HG03460 (cell line): ENCODE measurements around the gene SLC1A5.
"Not testable (repeated sequence)": the region's sequence is repeated elsewhere in the genome, so short reads cannot be mapped to it uniquely, and the experiment has no call there.

Source experiments
- ATAC-seq: cut with Tn5 transposase; IDR thresholded peaks from one replicate; pipeline ENCODE4 v1.9.1; 2021; ENCODE audit not compliant: unreplicated experiment

The SLC1A5 gene

DNA sequence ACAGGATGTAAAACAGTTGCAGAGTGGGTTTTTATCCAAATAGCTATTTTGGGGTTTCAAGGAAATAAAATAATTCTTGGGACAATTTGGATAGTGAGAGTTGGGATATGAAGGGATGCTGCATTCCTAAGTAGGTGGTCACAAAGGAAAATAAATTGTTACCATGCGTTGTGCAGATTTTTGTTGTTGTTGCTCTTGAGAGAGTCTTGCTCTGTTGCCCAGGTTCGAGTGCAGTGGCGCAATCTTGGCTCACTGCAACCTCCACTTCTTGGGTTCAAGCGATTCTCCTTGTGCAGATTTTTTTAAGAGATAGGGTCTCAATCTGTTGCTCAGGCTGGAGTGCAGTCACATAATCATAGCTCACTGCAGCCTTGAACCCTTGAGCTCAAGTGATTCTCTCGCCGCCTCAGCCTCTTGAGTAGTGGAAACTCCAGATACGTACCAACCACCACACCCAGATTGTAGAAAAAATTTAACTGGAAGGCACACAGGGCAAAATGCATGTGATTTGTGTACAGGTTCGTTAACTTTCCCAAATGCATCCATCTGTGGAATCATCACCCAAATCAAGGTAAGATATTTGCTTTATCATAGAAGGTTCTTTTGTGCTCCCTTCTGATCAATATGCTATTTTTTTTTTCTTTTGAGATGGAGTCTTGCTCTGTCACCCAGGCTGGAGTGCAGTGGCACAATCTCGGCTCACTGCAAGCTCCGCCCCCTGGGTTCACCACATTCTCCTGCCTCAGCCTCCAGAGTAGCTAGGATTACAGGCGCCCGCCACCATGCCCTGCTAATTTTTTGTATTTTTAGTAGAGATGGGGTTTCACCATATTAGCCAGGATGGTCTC is 16.0 kb downstream of the SLC1A5 start:
- ATAC-seq: no peak

DNA sequence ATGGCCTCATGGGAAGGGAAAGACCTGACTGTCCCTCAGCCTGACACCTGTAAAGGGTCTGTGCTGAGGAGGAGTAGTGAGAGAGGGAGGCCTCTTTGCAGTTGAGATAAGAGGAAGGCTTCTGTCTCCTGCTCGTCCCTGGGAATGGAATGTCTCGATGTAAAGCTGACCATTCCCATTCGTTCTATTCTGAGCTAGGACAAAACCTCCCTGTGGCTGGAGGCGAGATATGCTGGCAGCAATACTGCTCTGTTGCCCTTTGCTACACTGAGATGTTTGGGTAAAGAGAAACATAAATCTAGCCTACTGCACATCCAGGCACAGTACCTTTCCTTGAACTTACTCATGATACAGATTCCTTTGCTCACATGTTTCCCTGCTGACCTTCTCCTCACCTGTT is 19.6 kb downstream of the SLC1A5 start:
- not testable (repeated sequence) for ATAC-seq

DNA sequence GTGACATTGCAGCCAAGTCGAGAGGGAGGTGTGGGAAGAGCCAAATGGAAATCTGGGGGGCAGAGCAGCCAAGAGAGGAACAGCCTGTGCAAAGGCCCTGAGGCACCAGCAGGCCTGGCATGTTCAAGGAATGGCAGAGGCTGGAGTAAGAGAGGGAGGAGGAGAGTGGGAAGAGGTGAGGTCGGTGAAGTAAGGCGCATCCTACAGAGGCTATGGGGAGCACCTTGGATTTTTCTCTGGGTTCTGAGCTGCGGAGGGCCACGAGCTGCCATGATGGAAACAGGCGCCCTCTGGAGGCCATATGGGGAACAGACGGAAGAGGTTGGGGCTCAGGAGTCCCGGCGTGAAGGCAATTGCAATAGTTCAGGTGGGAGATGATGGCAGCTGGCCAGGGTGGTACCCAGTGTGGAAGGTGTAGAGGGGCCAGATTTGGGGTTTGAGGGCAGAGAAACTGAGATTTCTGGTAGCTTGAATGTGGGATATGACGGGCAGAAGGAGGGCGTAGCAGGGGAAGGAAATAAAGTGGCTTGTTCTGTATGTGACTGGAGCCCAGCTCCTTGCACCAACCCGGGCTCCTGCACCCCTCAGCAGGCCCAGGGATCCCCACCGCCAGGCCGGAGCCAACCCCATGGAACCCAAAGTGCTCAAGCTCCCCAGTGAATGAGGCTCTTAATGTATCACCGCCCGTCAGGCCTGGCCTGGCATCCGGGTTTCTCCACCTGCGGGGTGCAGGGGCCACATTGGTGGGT is 21.7 kb downstream of the SLC1A5 start:
- ATAC-seq: no peak

DNA sequence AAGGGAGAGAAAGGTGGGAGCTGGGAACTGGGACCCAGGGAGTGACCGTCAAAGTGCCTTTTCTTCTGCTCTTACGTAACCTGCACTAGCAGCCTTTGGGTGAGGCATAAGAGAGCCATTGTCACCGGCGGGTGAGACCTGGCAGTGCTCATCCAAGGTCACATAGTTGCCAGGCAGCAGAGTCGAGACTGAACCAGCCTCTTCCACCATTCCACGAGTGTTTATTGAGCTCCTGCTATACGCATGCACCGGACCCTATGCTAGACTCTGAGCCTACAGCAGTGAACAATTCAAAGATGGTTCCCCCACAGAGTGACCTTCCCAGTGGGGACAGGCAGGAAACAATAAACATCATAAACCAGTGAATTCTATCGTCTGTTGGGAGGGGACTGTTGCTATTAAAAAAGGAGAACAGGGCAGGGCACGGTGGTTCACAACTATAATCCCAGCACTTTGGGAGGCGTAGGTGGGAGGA is 23.5 kb downstream of the SLC1A5 start:
- no peak for ATAC-seq

DNA sequence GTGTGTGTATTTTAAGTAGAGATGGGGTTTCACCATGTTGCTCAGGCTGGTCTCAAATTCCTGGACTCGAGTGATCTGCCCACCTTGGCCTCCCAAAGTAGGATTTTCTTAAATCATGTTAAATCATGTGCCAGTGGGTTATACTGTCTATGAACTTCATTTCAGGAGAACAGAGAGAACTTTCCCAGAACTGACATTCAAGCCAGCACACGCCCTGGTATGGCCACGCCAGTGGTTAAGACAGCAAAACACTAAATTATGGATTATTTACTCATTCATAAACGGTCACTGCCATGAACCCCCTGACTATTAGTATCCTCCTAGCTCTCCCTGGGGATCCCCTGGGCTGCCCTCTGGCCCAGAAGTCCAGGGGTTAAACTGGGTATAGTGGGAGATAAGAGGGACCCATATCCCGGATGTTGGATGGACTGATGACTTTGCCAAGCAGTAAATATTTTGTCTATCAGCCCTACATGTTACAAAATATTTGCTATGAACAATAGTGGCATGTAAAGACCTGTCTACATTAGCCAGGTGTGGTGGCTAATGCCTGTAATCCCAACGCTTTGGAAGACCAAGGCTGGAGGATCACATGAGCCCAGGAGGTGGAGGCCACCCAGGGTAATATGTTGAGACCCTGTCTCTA is 26.0 kb downstream of the SLC1A5 start:
- ATAC-seq: no peak

DNA sequence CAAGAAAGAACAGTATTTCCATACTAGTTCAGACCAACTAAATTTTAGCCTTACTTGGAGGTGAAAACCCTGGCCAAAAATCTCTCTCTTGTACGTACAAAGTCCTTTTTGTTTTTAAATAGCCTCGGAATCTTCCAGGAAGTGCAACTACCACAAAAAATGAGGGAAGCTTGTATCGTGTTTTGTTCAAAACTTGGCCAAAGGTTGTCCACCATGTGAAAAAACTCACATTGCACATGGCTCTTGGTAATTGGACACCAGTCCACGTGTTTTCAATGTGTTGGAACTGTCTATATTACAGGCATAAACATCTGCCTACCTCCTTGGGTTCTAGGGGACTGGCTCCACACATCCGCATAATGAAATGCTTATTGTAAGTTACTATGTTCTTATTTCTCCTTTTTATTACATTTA is 27.0 kb downstream of the SLC1A5 start:
- ATAC-seq: no peak

DNA sequence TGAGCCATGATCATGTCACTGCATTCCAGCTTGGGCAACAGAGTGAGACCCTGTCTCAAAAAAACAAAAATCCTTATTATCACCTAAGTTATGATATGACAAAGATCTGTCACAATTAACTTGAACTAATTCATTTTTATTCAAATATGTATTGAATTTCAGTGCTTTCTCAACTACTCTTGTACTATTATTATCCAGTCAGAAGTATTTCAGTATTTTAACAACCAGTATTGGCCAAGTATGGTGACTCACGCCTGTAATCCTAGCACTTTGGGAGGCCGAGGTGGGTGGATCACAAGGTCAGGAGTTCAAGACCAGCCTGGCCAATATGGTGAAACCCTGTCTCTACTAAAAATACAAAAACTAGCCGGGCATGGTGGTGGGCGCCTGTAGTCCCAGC is 27.5 kb downstream of the SLC1A5 start:
- not testable (repeated sequence) for ATAC-seq

- ATAC-seq: no peak
Measured at GRCh38 chr19:46760363-46760762, 28.0 kb downstream of the SLC1A5 start.

- ATAC-seq: no peak
Measured at GRCh38 chr19:46759817-46760333, 28.5 kb downstream of the SLC1A5 start.

GRCh38 chr19:46759206-46759605 is 29.2 kb downstream of the SLC1A5 start:
- no peak for ATAC-seq

DNA sequence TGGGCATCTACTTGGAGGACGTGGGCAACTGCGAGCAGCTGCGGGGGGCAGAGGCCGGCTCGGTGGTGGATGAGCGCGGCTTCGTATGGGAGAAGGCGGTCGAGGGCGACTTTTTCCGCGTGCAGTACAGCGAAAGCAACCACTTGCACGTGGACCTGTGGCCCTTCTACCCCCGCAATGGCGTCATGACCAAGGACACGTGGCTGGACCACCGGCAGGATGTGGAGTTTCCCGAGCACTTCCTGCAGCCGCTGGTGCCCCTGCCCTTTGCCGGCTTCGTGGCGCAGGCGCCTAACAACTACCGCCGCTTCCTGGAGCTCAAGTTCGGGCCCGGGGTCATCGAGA is 31.9 kb downstream of the SLC1A5 start:
- ATAC-seq: no peak

DNA sequence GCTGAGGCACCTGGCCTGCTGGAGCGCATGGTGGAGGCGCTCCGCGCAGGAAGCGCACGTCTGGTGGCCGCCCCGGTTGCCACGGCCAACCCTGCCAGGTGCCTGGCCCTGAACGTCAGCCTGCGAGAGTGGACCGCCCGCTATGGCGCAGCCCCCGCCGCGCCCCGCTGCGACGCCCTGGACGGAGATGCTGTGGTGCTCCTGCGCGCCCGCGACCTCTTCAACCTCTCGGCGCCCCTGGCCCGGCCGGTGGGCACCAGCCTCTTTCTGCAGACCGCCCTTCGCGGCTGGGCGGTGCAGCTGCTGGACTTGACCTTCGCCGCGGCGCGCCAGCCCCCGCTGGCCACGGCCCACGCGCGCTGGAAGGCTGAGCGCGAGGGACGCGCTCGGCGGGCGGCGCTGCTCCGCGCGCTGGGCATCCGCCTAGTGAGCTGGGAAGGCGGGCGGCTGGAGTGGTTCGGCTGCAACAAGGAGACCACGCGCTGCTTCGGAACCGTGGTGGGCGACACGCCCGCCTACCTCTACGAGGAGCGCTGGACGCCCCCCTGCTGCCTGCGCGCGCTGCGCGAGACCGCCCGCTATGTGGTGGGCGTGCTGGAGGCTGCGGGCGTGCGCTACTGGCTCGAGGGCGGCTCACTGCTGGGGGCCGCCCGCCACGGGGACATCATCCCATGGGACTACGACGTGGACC is 32.4 kb downstream of the SLC1A5 start:
- no peak for ATAC-seq

DNA sequence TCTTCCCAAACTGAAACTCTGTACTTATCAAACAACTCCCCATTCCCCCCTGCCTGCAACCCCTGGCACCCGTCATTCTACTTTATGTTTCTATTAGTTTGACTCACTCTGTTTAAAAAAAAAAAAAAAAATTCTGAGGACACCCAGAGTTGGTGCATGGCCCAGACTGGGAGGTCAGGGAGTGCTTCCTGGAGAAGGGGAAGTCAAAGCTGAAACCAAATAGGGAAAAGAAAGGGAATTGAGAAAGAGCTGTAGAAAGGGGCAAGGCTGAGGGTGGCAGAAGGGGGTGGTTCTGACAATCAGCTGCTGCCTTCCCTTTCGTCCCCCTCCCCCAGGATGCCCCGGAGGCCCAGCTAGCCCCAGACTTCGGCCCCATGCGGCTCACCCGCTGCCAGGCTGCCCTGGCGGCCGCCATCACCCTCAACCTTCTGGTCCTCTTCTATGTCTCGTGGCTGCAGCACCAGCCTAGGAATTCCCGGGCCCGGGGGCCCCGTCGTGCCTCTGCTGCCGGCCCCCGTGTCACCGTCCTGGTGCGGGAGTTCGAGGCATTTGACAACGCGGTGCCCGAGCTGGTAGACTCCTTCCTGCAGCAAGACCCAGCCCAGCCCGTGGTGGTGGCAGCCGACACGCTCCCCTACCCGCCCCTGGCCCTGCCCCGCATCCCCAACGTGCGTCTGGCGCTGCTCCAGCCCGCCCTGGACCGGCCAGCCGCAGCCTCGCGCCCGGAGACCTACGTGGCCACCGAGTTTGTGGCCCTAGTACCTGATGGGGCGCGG is 33.1 kb downstream of the SLC1A5 start:
- ATAC-seq: no peak

DNA sequence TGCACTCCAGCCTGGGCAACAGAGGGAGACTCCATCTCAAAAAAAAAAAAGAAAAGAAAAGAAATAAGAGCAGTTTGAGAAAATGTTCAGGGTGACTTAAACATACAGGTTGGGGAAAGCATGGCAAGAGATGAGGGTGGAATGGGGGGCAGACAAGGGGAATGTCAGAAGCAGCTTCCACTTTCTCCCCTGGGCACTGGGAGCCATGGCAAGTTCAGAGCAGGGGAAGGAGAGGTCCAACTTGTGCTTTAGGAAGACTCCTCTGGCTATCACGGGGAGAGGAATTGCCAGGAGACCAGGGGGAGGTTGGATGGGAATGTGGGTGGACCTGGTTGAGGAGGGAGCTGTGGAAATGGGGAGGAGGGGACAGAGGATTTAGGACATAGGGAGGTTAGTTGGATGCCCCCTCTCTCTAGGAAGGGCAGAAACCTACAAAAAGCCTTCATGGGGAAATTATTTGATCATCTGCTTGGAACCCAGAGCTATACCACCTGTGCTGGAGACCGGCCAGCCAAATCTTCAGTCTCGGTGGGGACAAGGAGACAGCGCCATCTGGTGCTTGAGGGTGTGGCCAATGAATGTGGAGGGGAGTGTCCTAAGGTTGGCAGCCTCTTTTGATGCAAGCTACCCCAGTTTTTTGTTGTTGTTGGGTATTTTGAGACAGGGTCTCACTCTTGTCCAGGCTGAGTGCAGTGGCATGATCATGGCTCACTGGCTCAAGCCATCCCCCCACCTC is 34.8 kb downstream of the SLC1A5 start:
- ATAC-seq: no peak

DNA sequence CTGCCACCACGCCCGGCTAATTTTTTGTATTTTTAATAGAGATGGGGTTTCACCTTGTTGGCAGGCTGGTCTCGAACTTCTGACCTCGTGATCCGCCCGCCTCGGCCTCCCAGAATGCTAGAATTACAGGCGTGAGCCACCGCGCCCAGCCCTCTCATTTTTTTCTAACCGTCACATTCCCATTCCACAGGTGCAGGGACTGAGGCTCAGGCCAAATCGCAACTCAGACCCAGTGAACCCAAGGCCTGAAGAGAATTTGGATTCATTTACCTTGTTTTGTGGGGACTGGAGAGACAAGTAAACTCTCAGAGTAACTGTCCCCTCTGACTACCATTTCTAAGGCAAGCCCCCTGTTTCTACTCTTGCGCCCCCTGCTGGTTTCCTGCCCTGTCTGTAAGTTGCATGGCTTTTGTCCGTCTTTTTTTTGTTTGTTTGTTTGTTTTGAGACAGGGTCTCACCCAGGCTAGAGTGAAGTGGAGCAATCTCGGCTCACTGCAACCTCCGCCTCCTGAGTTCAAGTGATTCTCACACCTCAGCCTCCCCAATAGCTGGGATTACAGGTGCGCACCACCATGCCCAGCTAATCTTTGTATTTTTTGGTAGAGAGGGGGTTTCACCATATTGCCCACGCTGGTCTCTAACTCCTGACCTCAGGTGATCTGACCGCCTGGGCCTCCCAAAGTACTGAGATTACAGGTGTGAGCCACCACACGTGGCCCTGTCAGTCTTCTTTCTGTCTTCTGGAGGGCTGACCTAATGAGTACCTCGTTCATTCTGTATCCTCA is 39.9 kb downstream of the SLC1A5 start:
- no peak for ATAC-seq

DNA sequence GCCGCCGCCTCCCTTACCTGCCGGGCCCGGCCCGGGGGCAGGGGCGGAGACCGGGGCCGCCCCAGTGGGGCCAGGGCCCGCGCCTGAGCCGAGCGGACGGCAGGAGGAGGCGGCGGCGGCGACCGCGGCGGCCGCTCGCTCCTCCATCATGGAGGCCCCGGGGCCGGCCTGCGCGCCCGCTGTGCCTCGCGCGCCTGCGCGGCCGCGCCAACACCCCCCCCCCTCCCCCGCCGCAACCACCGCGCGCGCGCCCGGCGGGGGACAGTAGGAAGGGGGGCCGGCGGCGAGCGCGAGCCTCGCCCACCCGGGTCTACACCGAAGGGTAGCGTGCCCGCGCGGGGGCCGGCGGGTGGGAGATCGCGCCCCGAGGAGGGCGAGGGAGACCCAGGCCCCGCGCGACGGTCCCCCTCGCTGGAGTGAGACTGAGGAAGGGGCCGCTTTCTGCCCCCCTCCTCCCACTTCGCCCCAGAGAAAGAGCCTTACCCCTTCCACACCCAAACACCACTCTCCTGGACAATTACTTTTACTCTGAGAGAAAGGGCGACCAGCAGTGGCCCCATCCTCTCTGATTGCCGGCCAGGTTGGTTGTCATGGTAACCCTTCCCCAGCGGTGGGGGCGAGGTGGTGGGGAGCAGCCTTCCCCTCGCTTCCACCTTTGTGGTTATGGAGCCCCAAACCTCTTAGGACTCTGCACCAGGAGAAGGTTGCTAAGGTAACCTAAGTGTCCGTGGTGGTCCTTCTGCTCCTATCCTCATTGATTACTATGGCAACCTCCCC is 41.9 kb downstream of the SLC1A5 start, which contains the start of gene STRN4:
TSS of gene STRN4 (minus strand) at position 170 of the 777 bp plus-strand sequence. CDS start at position 150, 20 bp downstream.
- ATAC-seq: no peak

DNA sequence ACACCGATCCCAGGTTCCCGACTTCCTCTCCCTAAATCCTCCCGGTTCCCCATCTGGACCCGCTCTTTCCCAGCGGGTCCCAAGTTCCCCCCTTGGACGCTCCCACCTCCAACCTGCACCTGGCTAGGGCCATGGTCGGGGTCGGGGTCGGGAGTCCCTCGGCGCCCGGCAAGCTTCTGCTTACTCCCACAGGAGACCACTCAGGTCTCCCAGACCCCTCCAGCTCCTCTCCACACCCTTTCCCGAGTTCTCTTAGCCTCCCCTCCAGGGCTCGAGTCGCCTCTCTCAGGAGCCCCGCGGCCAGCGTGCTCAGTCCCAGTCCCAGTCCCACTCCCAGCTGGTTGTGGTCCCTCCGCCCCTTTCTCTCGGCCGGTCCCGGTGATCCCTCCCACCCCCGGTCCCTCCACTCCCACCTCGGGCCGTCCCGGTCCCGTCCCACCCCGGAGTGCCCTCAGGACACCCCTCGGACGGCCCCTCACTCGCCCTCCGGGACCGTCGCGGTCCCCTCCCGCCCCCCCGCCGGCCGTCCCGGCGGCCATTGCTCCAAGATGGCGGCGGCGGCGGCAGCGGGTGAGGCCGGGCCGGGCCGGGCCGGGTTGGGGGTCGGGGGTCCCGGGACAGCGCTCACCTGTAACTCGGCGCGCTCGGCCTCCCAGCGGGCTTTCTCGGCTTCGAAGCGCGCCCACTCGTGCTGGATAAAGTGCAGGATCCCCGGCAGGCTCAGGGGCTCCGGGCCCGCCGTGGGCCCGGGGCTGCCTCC is 42.7 kb downstream of the SLC1A5 start, which contains the start of gene FKRP:
TSS of gene FKRP (plus strand) at position 537 of the 760 bp plus-strand sequence. CDS start 9,394 bp downstream, outside the sequence.
- no peak for ATAC-seq
